PC-3 (cell line): ENCODE results near the gene LAMTOR5. TPM values are rescaled to one million over a fixed set of nuclear protein-coding genes. Genes with fewer than 3 reads are reported as not detected.

Source experiments
- ATAC-seq: fragments of 200-7000 bp; cut with Tn5 transposase; 2 replicates; pipeline ENCODE4 v1.9.1; 2020; ENCODE audit warnings: mild to moderate bottlenecking, moderate library complexity
- BruUV-seq: library from RNA; stranded (reverse); fragments of 400-500 nt; replicated peaks from 2 replicates; lab custom pipeline; 2021; lab: Mats Ljungman, UMichigan
- CTCF ChIA-PET: fragments of 300-600 bp; sonication (Branson Sonifier 250); formaldehyde crosslinking; loops from one replicate; lab custom pipeline; 2022; ENCODE audit warnings: antibody characterized with exemption; lab: Charles Lee
- POLR2A ChIA-PET: fragments of 300-600 bp; sonication (Branson Sonifier 250); formaldehyde crosslinking; loops from one replicate; lab custom pipeline; 2022; ENCODE audit warnings: antibody characterized with exemption; ENCODE audit not compliant: unreplicated experiment; lab: Charles Lee
- DNase-seq: peaks from one replicate; pipeline ENCODE4 v3.0.0-alpha.2; 2015
- H2AFZ ChIP-seq: fragments of 300-600 bp; sonication (generic); 2 replicates; pipeline ENCODE4 v1.6.0; 2016; ENCODE audit warnings: antibody characterized with exemption, low read length
- H3F3A ChIP-seq: fragments of 300-600 bp; sonication (generic); one replicate; pipeline ENCODE4 v1.6.0; 2017; ENCODE audit warnings: antibody characterized with exemption, low read length, control low read depth, mild to moderate bottlenecking; ENCODE audit not compliant: unreplicated experiment
- H3K27ac ChIP-seq: fragments of 300-600 bp; sonication (generic); 2 replicates; pipeline ENCODE4 v1.5.1; 2016; ENCODE audit warnings: mild to moderate bottlenecking, low read length
- H3K27me3 ChIP-seq: fragments of 300-600 bp; sonication (generic); 2 replicates; pipeline ENCODE4 v1.6.1; 2016; ENCODE audit warnings: low read length, mixed read lengths
- H3K36me3 ChIP-seq: fragments of 300-600 bp; sonication (generic); 2 replicates; pipeline ENCODE4 v1.6.1; 2016; ENCODE audit warnings: low read depth, mixed run types, low read length, mixed read lengths
- H3K4me1 ChIP-seq: fragments of 300-600 bp; sonication (generic); 2 replicates; pipeline ENCODE4 v1.5.1; 2016; ENCODE audit warnings: low read length; ENCODE audit not compliant: insufficient read depth
- H3K4me2 ChIP-seq: fragments of 300-600 bp; sonication (generic); 2 replicates; pipeline ENCODE4 v1.6.0; 2016; ENCODE audit warnings: low read length
- H3K4me3 ChIP-seq: fragments of 300-600 bp; sonication (generic); 2 replicates; pipeline ENCODE4 v1.5.1; 2016; ENCODE audit warnings: mild to moderate bottlenecking, low read length, mixed read lengths
- H3K79me2 ChIP-seq: fragments of 300-600 bp; sonication (generic); 2 replicates; pipeline ENCODE4 v1.6.1; 2017; ENCODE audit warnings: low read length, mixed read lengths
- H3K9ac ChIP-seq: fragments of 300-600 bp; sonication (generic); 2 replicates; pipeline ENCODE4 v1.6.0; 2016; ENCODE audit warnings: mild to moderate bottlenecking, low read length
- H3K9me2 ChIP-seq: fragments of 300-600 bp; sonication (generic); replicated peaks from 2 replicates; pipeline ENCODE4 v1.6.1; 2016; ENCODE audit warnings: mixed run types, low read length, mixed read lengths
- H3K9me3 ChIP-seq: fragments of 300-600 bp; sonication (generic); 2 replicates; pipeline ENCODE4 v1.6.1; 2016; ENCODE audit warnings: low read length, mixed read lengths
- H4K20me1 ChIP-seq: fragments of 300-600 bp; sonication (generic); 2 replicates; pipeline ENCODE4 v1.6.1; 2016; ENCODE audit warnings: low read length, mixed read lengths
- EZH2 ChIP-seq: fragments of 300-600 bp; sonication (generic); IDR thresholded peaks from one replicate; pipeline ENCODE4 v1.6.1; 2017; ENCODE audit warnings: antibody characterized with exemption, mild to moderate bottlenecking, low read length; ENCODE audit not compliant: unreplicated experiment
- EZH2phosphoT487 ChIP-seq: fragments of 300-600 bp; sonication (generic); IDR thresholded peaks from 2 replicates; pipeline ENCODE4 v1.6.1; 2018; ENCODE audit warnings: mild to moderate bottlenecking, antibody characterized with exemption, low read length, borderline replicate concordance
- intact Hi-C: fragments of 100-400 bp; cut with micrococcal nuclease; formaldehyde crosslinking; loops from 2 replicates; pipeline ENCODE4 v1.9.0; 2023
- total RNA-seq: library from RNA; depleted of rRNA; stranded (reverse); fragments of >200 nt; gene quantifications from 2 replicates; pipeline ENCODE4 v1.2.3, GENCODE V29; 2014
- TF ChIP-seq, protein P1 (sequence below): fragments of 300-600 bp; sonication (generic); conservative IDR thresholded peaks from 2 replicates; pipeline ENCODE4 v1.5.1; 2017; ENCODE audit warnings: antibody characterized with exemption, low read depth, mild to moderate bottlenecking, low read length

Gene LAMTOR5
- total RNA-seq, 1 experiment from 2014 or later: 143 TPM

DNA sequence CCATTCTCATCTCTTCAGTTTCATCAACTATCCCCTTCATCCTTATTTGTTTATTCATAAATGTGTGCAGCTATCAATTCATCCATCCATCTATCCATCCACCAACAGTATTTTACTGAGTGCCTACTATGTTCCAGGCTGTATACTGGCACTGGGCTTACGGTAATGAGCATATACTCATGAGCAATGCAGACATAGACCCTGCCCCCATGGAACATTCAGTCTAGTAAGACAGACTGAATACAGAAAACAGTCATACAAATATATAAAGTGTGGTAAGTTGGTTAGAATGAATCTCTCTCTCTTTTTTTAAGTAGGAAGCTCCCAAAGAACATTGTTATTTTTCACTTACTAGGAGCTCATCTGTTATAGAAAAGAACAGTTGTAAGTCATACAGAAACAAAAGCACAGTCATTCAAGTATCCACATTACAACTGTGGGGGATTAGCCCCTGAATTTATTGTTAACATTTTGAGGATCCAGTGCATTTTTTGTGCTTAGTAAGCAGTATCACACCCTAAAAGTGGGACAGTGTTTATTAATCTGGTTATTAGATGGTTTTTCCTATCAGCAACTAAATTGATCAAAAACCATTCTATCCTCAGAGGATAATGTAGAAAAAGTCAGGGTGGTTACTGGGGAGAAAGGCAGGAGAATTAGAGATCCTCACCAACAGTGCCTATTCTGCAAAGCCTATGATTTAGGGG, 20.3 kb downstream of the LAMTOR5 start:
- DNase-seq (no peak), ATAC-seq (no peak)
- ChIA-PET CTCF (no interaction called here), POLR2A (no interaction called here)
- Histone ChIP-seq H3K4me1 (peaks cover 17% of the 10 kb centered on the region), H3K9ac (no peak overlapping the region), H3F3A (no peaks in the 10 kb centered on the region), H3K27ac (no peak overlapping the region), H2AFZ (no peak overlapping the region), H3K4me3 (no peak overlapping the region), H3K27me3 (no peaks in the 10 kb centered on the region), H4K20me1 (no peaks in the 10 kb centered on the region), H3K4me2 (no peak overlapping the region), H3K36me3 (no peaks in the 10 kb centered on the region), H3K79me2 (no peaks in the 10 kb centered on the region), H3K9me3 (no peaks in the 10 kb centered on the region), H3K9me2 (no peaks in the 10 kb centered on the region)
- BruUV-seq: no TSS peak
- intact Hi-C loops: no loop called here
- TF ChIP-seq EZH2phosphoT487 (no peak), EZH2 (no peak)
- TF ChIP-seq, protein P1, sequence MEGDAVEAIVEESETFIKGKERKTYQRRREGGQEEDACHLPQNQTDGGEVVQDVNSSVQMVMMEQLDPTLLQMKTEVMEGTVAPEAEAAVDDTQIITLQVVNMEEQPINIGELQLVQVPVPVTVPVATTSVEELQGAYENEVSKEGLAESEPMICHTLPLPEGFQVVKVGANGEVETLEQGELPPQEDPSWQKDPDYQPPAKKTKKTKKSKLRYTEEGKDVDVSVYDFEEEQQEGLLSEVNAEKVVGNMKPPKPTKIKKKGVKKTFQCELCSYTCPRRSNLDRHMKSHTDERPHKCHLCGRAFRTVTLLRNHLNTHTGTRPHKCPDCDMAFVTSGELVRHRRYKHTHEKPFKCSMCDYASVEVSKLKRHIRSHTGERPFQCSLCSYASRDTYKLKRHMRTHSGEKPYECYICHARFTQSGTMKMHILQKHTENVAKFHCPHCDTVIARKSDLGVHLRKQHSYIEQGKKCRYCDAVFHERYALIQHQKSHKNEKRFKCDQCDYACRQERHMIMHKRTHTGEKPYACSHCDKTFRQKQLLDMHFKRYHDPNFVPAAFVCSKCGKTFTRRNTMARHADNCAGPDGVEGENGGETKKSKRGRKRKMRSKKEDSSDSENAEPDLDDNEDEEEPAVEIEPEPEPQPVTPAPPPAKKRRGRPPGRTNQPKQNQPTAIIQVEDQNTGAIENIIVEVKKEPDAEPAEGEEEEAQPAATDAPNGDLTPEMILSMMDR: no peak

DNA sequence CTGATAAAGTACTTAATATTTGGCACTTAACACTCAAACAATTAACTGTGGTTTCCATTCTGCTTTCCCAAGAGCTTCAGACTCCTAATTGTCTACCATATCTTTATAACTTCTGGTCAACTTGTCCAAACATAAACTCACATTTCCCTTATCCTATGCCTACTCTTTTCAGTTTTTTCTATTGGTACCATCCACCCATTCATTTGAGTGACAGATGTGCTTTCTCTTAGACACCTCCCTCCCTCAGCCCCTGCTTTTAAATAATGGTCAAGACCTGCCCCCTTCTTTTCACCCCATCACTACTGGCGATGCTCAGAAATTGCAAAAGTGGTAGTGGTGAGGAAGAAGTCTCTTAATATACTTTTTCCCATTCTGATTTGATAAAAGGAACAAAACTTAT, 22.1 kb downstream of the LAMTOR5 start:
- Histone ChIP-seq H3K4me2 (no peak overlapping the region), H3F3A (no peaks in the 10 kb centered on the region), H3K9ac (no peak overlapping the region), H3K4me1 (peaks cover 16% of the 10 kb centered on the region), H2AFZ (no peak overlapping the region), H4K20me1 (no peaks in the 10 kb centered on the region), H3K4me3 (no peak overlapping the region), H3K27me3 (no peaks in the 10 kb centered on the region), H3K79me2 (no peaks in the 10 kb centered on the region), H3K27ac (no peak overlapping the region), H3K9me2 (no peaks in the 10 kb centered on the region), H3K36me3 (no peaks in the 10 kb centered on the region), H3K9me3 (no peaks in the 10 kb centered on the region)
- TF ChIP-seq, protein P1: no peak
- TF ChIP-seq EZH2phosphoT487 (no peak), EZH2 (no peak)
- ATAC-seq (no peak), DNase-seq (no peak)
- CTCF ChIA-PET: no interaction called here
- BruUV-seq: no TSS peak
- POLR2A ChIA-PET: no interaction called here
- intact Hi-C loops: no loop called here

DNA sequence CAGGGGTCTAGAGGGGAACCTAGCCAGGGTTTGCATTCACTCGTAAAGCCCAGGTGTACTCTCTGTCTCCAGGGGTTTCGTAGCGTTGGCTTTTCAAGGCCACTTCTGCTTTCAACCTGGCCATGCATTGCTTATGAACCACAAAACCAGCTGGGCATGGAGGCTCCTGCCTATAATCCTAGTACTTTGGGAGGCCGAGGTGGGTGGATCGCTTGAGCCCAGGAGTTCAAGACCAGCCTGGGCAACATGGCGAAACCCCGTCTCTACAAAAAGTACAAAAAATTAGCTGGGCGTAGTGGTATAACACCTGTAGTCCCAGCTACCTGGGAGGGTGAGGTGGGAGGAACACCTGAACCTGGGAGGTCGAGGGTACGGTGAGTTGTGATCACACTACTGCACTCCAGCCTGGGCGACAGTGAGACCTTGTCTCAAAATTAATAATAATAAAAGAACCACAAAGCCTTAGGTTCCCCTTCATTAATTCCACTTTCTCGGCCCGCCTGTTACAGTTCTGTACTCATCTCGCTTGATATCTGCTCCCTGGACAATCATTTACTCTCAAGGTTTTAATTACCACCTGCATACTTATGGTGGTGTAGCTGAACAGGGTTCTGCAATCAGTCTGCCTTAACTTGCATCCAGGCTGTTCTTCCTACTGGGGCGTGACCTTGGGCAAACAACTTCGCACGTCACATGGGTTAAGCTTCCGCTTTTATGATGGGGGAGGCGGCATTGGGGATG, 22.7 kb downstream of the LAMTOR5 start:
- intact Hi-C loops: no loop called here
- Histone ChIP-seq H3K4me3 (no peak overlapping the region), H3K27me3 (no peaks in the 10 kb centered on the region), H3K36me3 (no peaks in the 10 kb centered on the region), H2AFZ (no peak overlapping the region), H3K4me2 (no peak overlapping the region), H3K79me2 (no peaks in the 10 kb centered on the region), H3K4me1 (peaks cover 16% of the 10 kb centered on the region), H3K27ac (no peak overlapping the region), H4K20me1 (no peaks in the 10 kb centered on the region), H3F3A (no peaks in the 10 kb centered on the region), H3K9ac (no peak overlapping the region), H3K9me2 (no peaks in the 10 kb centered on the region), H3K9me3 (no peaks in the 10 kb centered on the region)
- TF ChIP-seq, protein P1: no peak
- no peak for TF ChIP-seq EZH2phosphoT487
- no peak for TF ChIP-seq EZH2
- ChIA-PET POLR2A (no interaction called here), CTCF (no interaction called here)
- no TSS peak for BruUV-seq
- DNase-seq (no peak), ATAC-seq (no peak)
